ENCODE measurements around the gene PARN. TPM values are rescaled to one million over a fixed set of nuclear protein-coding genes. Genes with fewer than 3 reads are reported as not detected.

PARN gene
- total RNA-seq, 1 experiment from 2014 or later, result 37.7 TPM

- TF ChIP-seq ARID4B (CRISPR knock-in tag; IDR thresholded peaks at IDR 0.05; ENCODE audit: borderline replicate concordance), result no peak
- TF ChIP-seq CTCF (IDR thresholded peaks at IDR 0.05), result no peak
- TF ChIP-seq STAT6 (CRISPR knock-in tag; conservative IDR thresholded peaks at IDR 0.05; ENCODE audit: low read depth), result no peak
- no peak for TF ChIP-seq FOXP1 (CRISPR knock-in tag; IDR thresholded peaks at IDR 0.05; ENCODE audit: borderline replicate concordance)
- no peak for TF ChIP-seq MAX (CRISPR knock-in tag; IDR thresholded peaks at IDR 0.05)
Measured at GRCh38 chr16:14494396-14494966, 135.6 kb downstream of the PARN start (continued).

- no peaks in the 10 kb centered on the region for H3K36me3 Mint-ChIP-seq
- DNase-seq (ENCODE audit: low spot score) (no peak), ATAC-seq (no peak)
- ChIA-PET CTCF (no interaction called here), POLR2A (no interaction called here)
- no peaks in the 10 kb centered on the region for H3K9me3 Mint-ChIP-seq
- peaks cover 47% of the 10 kb centered on the region for H3K4me1 Mint-ChIP-seq
- TF ChIP-seq NR2C2 (CRISPR knock-in tag; IDR thresholded peaks at IDR 0.05) (no peak), MAX (CRISPR knock-in tag; IDR thresholded peaks at IDR 0.05) (no peak), MLX (CRISPR knock-in tag; IDR thresholded peaks at IDR 0.05) (no peak), SMAD3 (CRISPR knock-in tag; IDR thresholded peaks at IDR 0.05; ENCODE audit: borderline replicate concordance) (no peak), CDX4 (CRISPR knock-in tag; IDR thresholded peaks at IDR 0.05; ENCODE audit: borderline replicate concordance) (no peak), IRF2 (CRISPR knock-in tag; IDR thresholded peaks at IDR 0.05; ENCODE audit: borderline replicate concordance, low read depth) (no peak), ZBTB43 (CRISPR knock-in tag; IDR thresholded peaks at IDR 0.05) (no peak), PRDM15 (CRISPR knock-in tag; IDR thresholded peaks at IDR 0.05) (no peak), GRHL2 (CRISPR knock-in tag; IDR thresholded peaks at IDR 0.05; ENCODE audit: insufficient replicate concordance, severe bottlenecking) (no peak), ZNF281 (CRISPR knock-in tag; IDR thresholded peaks at IDR 0.05) (no peak), PRRX2 (CRISPR knock-in tag; IDR thresholded peaks at IDR 0.05) (no peak)
- H3K27me3 Mint-ChIP-seq (ENCODE audit: low read depth), result no peaks in the 10 kb centered on the region
- H3K4me3 Mint-ChIP-seq, result no peak overlapping the region
- no peak overlapping the region for H3K27ac Mint-ChIP-seq
Measured at GRCh38 chr16:14493791-14494190, 136.3 kb downstream of the PARN start.

Data from WTC11 (cell line).